Smooth muscle cell (in vitro differentiated cells): ENCODE results near the gene TRIM33. TPM values are rescaled to one million over a fixed set of nuclear protein-coding genes. Genes with fewer than 3 reads are reported as not detected.
"Not testable (repeated sequence)": the region's sequence is repeated elsewhere in the genome, so short reads cannot be mapped to it uniquely, and the experiment has no call there.

Experiments
- DNase-seq: peaks from one replicate; lab custom pipeline; 2025; ENCODE audit not compliant: unreplicated experiment; lab: John Stamatoyannopoulos, UW
- H2AFZ ChIP-seq: fragments of 200-600 bp; sonication (generic); 2 replicates; pipeline ENCODE4 v1.6.0; 2016; ENCODE audit warnings: antibody characterized with exemption, low read depth, mild to moderate bottlenecking
- H3F3A ChIP-seq: fragments of 200-600 bp; sonication (generic); 2 replicates; pipeline ENCODE4 v1.6.0; 2017; ENCODE audit warnings: antibody characterized with exemption, low read depth
- H3K27ac ChIP-seq: fragments of 200-600 bp; sonication (generic); 2 replicates; pipeline ENCODE4 v1.5.1; 2016; ENCODE audit warnings: low read depth, mild to moderate bottlenecking
- H3K27me3 ChIP-seq: fragments of 200-600 bp; sonication (generic); 2 replicates; pipeline ENCODE4 v1.6.1; 2016; ENCODE audit warnings: low read depth, mild to moderate bottlenecking
- H3K36me3 ChIP-seq: fragments of 200-600 bp; sonication (generic); 2 replicates; pipeline ENCODE4 v1.5.1; 2016; ENCODE audit warnings: low read depth
- H3K4me1 ChIP-seq: fragments of 200-600 bp; sonication (generic); 2 replicates; pipeline ENCODE4 v1.5.1; 2016; ENCODE audit warnings: low read depth
- H3K4me2 ChIP-seq: fragments of 200-600 bp; sonication (generic); 2 replicates; pipeline ENCODE4 v1.6.0; 2016; ENCODE audit warnings: mild to moderate bottlenecking
- H3K4me3 ChIP-seq: fragments of 200-600 bp; sonication (generic); 2 replicates; pipeline ENCODE4 v1.5.1; 2016; ENCODE audit warnings: mild to moderate bottlenecking
- H3K79me2 ChIP-seq: fragments of 200-600 bp; sonication (generic); 2 replicates; pipeline ENCODE4 v1.6.0; 2016; ENCODE audit warnings: low read depth, mild to moderate bottlenecking
- H3K9ac ChIP-seq: fragments of 200-600 bp; sonication (generic); 2 replicates; pipeline ENCODE4 v1.6.0; 2016; ENCODE audit warnings: low read depth
- H3K9me3 ChIP-seq: fragments of 200-600 bp; sonication (generic); replicated peaks from 2 replicates; pipeline ENCODE4 v1.5.1; 2016; ENCODE audit warnings: low read depth
- H4K20me1 ChIP-seq: fragments of 200-600 bp; sonication (generic); 2 replicates; pipeline ENCODE4 v1.6.0; 2016; ENCODE audit warnings: low read depth
- CTCF ChIP-seq: fragments of 200-600 bp; sonication (generic); IDR thresholded peaks from 2 replicates; pipeline ENCODE4 v1.5.1; 2017; ENCODE audit warnings: borderline replicate concordance, mild to moderate bottlenecking, antibody characterized with exemption; ENCODE audit not compliant: insufficient read depth, poor library complexity, severe bottlenecking
- WGBS: methylation state at CpG from one replicate; pipeline ENCODE4 v1.1.7; 2016; ENCODE audit warnings: low lambda C conversion rate; 5-methylcytosine and 5-hydroxymethylcytosine counted together
- polyA plus RNA-seq: library from polyadenylated mRNA; unstranded; fragments of >200 nt; fragmentation: Nextera tagmentation; extraction: Ambion mirVana; gene quantifications from 2 replicates; pipeline ENCODE4 v1.2.1, GENCODE V29; 2016
- total RNA-seq: library from RNA; depleted of rRNA; stranded (reverse); fragments of >200 nt; gene quantifications from 2 replicates; pipeline ENCODE4 v1.2.3, GENCODE V29; 2014

Gene TRIM33
- total and polyA plus RNA-seq, 2 experiments from 2014 or later = 12.0 to 30.5 TPM

GRCh38 chr1:114388432-114389003 is 122.5 kb downstream of the TRIM33 start:
- Histone ChIP-seq H3F3A (no peaks in the 10 kb centered on the region), H3K27me3 (no peaks in the 10 kb centered on the region), H3K27ac (no peak overlapping the region), H3K36me3 (peaks cover 3% of the 10 kb centered on the region), H3K79me2 (no peaks in the 10 kb centered on the region), H3K4me1 (no peaks in the 10 kb centered on the region), H3K4me2 (no peak overlapping the region), H2AFZ (no peak overlapping the region), H3K9ac (no peak overlapping the region), H3K9me3 (no peaks in the 10 kb centered on the region), H3K4me3 (no peak overlapping the region), H4K20me1 (no peaks in the 10 kb centered on the region)
- 64% methylated on average over 1 of the region's 1 CpG for WGBS
- DNase-seq = no peak
- TF ChIP-seq CTCF = no peak

GRCh38 chr1:114387585-114387984 is 123.4 kb downstream of the TRIM33 start:
- H4K20me1 ChIP-seq, H3K9ac ChIP-seq, H3K27ac ChIP-seq, H3K4me3 ChIP-seq, H3K79me2 ChIP-seq, DNase-seq, H3F3A ChIP-seq, H3K4me1 ChIP-seq, H2AFZ ChIP-seq, H3K36me3 ChIP-seq, H3K27me3 ChIP-seq, H3K4me2 ChIP-seq, H3K9me3 ChIP-seq: not testable (repeated sequence)
- WGBS = over 99% methylated on average over 6 of the region's 6 CpGs

- H3K79me2 ChIP-seq = no peaks in the 10 kb centered on the region
These were observed 124.0 kb downstream of the TRIM33 start for GRCh38 chr1:114387010-114387360.

More at GRCh38 chr1:114387010-114387360, 124.0 kb downstream of the TRIM33 start:
- 100% methylated on average over 1 of the region's 1 CpG for whole genome bisulfite sequencing
- no peak overlapping the region for H3K4me3 ChIP-seq
- H3F3A ChIP-seq = no peaks in the 10 kb centered on the region
- no peaks in the 10 kb centered on the region for H4K20me1 ChIP-seq
- H3K4me1 ChIP-seq = no peaks in the 10 kb centered on the region
- H3K4me2 ChIP-seq = no peak overlapping the region
- no peaks in the 10 kb centered on the region for H3K36me3 ChIP-seq
- H3K27ac ChIP-seq = no peak overlapping the region
- no peaks in the 10 kb centered on the region for H3K9me3 ChIP-seq
- no peaks in the 10 kb centered on the region for H3K27me3 ChIP-seq
- H3K9ac ChIP-seq = no peak overlapping the region
- no peak for DNase-seq
- TF ChIP-seq CTCF = no peak
- H2AFZ ChIP-seq = no peak overlapping the region
